ENCODE measurements around the gene DNLZ.
A peak's percentile ranks its signal among the peaks of the same experiment; 100 is the strongest.
"Not testable (repeated sequence)": the region's sequence is repeated elsewhere in the genome, so short reads cannot be mapped to it uniquely, and the experiment has no call there.

DNLZ gene

GRCh38 chr9:136363106-136363948 is at the start of gene DNLZ:
Gene DNLZ, minus strand, starts transcription at chr9:136363744. Its CDS starts 30 bp downstream, at chr9:136363714.
- DNase-seq = peak; percentile 88 to 99 (median 94)
- intact Hi-C loops (cut with DNase I) = loop anchor here (1.0 to 5.0 kb wide), 3 partner anchors 24 to 51 kb away; partner anchors contain the start of gene SNAPC4

- intact Hi-C loops (cut with DNase I) = loop anchor here (5.0 kb wide), 1 partner anchor 69 kb away; the partner anchor contains the start of gene SEC16A
- DNase-seq = peak in 1 of 10 donors; percentile 78
Measured at GRCh38 chr9:136412962-136413361, 49.4 kb upstream of the DNLZ start.

GRCh38 chr9:136411378-136411777 is 47.8 kb upstream of the DNLZ start:
- intact Hi-C loops (cut with DNase I) = loop anchor here (5.0 kb wide), 1 partner anchor 71 kb away; the partner anchor contains the start of gene SEC16A
- DNase-seq = no peak

GRCh38 chr9:136410500-136411287 is 47.1 kb upstream of the DNLZ start, which contains the start of the genes ENTR1 and PMPCA:
Gene ENTR1, minus strand, starts transcription at chr9:136410614. Its CDS starts 217 bp downstream, at chr9:136410397.
Gene PMPCA, plus strand, starts transcription at chr9:136410658. Its CDS starts 11 bp downstream, at chr9:136410669.
- intact Hi-C loops (cut with DNase I) = loop anchor here (1.0 to 5.0 kb wide), 2 partner anchors 10 to 72 kb away; partner anchors contain the start of genes SEC16A and SNAPC4
- peak; percentile 85 to 99 (median 94) for DNase-seq

GRCh38 chr9:136409557-136410455 is 46.3 kb upstream of the DNLZ start:
- peak in 4 of 10 donors; percentile 31 to 92 (median 42) for DNase-seq
- intact Hi-C loops (cut with DNase I) = loop anchor here (1.0 to 5.0 kb wide), 2 partner anchors 10 to 72 kb away; partner anchors contain the start of genes SEC16A and SNAPC4

- intact Hi-C loops (cut with DNase I) = no loop called here
- no peak for DNase-seq
Measured at GRCh38 chr9:136407911-136408310, 44.4 kb upstream of the DNLZ start.

- intact Hi-C loops (cut with DNase I) = not testable (repeated sequence)
- peak in 1 of 10 donors; percentile 73 for DNase-seq
Measured at GRCh38 chr9:136407061-136407460, 43.5 kb upstream of the DNLZ start.

- intact Hi-C loops (cut with DNase I); DNase-seq: not testable (repeated sequence)
Measured at GRCh38 chr9:136405904-136406303, 42.4 kb upstream of the DNLZ start.

GRCh38 chr9:136405481-136405880 is 41.9 kb upstream of the DNLZ start:
- intact Hi-C loops (cut with DNase I) = no loop called here
- no peak for DNase-seq

- peak in 1 of 10 donors; percentile 73 for DNase-seq
- intact Hi-C loops (cut with DNase I) = no loop called here
Measured at GRCh38 chr9:136404801-136405136, 41.2 kb upstream of the DNLZ start.

- peak in 1 of 10 donors; percentile 77 for DNase-seq
- intact Hi-C loops (cut with DNase I) = no loop called here
Measured at GRCh38 chr9:136403915-136404800, 40.6 kb upstream of the DNLZ start.

GRCh38 chr9:136403538-136403914 is 40.0 kb upstream of the DNLZ start:
- intact Hi-C loops (cut with DNase I) = no loop called here
- DNase-seq = no peak

GRCh38 chr9:136402067-136402466 is 38.5 kb upstream of the DNLZ start:
- peak in 1 of 10 donors; percentile 82 for DNase-seq
- intact Hi-C loops (cut with DNase I) = no loop called here

GRCh38 chr9:136401173-136401922 is 37.8 kb upstream of the DNLZ start:
- intact Hi-C loops (cut with DNase I) = loop anchor here (2.0 kb wide), 2 partner anchors 39 to 89 kb away; partner anchors contain the start of gene DNLZ
- no peak for DNase-seq

GRCh38 chr9:136400038-136400834 is 36.7 kb upstream of the DNLZ start, which contains the start of gene SNAPC4:
Gene SNAPC4, minus strand, starts transcription at chr9:136400170. Its CDS starts 1,742 bp downstream, at chr9:136398428.
- peak; percentile 66 to 98 (median 80) for DNase-seq
- intact Hi-C loops (cut with DNase I) = loop anchor here (1.0 to 2.0 kb wide), 4 partner anchors 10 to 87 kb away; partner anchors contain the start of genes DNLZ, ENTR1, INPP5E and PMPCA

GRCh38 chr9:136399176-136400037 is 35.9 kb upstream of the DNLZ start:
- intact Hi-C loops (cut with DNase I) = loop anchor here (1.0 to 2.0 kb wide), 4 partner anchors 11 to 87 kb away; partner anchors contain the start of genes DNLZ, ENTR1, INPP5E and PMPCA
- DNase-seq = peak in 1 of 10 donors; percentile 81

Measured in posterior cingulate gyrus (tissue), 11 donors.